AG09309 (cell line): Measurements from ENCODE around the gene RAD51.

Source experiments
- DNase-seq: peaks from one replicate; pipeline ENCODE4 v3.0.0-alpha.2; 2010; ENCODE audit warnings: low read depth
- H3K4me3 ChIP-seq: 2 replicates; pipeline ENCODE4 v1.5.1; 2011; ENCODE audit warnings: mild to moderate bottlenecking, low read depth, low read length, moderate library complexity; ENCODE audit not compliant: control insufficient read depth
- TF ChIP-seq, protein P1 (sequence below): IDR thresholded peaks from 2 replicates; pipeline ENCODE4 v1.5.1; 2011; ENCODE audit warnings: mild to moderate bottlenecking, low read depth, low read length, inconsistent platforms; ENCODE audit not compliant: insufficient read depth, control insufficient read depth; ENCODE audit errors: missing control alignments

Gene RAD51

DNA sequence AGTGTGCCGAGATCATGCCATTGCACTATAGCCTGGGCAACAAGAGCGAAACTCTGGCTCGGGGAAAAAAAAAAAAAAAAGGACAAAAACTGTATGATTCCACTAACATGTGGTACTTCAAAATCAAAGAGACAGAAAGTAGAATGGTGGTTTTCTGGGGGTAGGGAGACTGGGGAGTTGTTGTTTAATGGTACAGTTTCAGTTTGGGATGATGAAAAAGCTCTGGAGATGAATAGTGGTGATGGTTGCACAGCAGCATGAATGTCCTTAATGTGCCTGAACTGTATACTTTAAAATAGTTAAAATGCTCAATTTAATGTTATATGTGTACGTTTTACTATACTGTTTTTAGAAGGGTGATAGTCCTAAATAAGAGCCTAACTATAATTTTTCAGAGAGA, 27.4 kb downstream of the RAD51 start:
- TF ChIP-seq, protein P1, sequence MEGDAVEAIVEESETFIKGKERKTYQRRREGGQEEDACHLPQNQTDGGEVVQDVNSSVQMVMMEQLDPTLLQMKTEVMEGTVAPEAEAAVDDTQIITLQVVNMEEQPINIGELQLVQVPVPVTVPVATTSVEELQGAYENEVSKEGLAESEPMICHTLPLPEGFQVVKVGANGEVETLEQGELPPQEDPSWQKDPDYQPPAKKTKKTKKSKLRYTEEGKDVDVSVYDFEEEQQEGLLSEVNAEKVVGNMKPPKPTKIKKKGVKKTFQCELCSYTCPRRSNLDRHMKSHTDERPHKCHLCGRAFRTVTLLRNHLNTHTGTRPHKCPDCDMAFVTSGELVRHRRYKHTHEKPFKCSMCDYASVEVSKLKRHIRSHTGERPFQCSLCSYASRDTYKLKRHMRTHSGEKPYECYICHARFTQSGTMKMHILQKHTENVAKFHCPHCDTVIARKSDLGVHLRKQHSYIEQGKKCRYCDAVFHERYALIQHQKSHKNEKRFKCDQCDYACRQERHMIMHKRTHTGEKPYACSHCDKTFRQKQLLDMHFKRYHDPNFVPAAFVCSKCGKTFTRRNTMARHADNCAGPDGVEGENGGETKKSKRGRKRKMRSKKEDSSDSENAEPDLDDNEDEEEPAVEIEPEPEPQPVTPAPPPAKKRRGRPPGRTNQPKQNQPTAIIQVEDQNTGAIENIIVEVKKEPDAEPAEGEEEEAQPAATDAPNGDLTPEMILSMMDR = no peak
- H3K4me3 ChIP-seq = no peak overlapping the region
- DNase-seq = no peak

- no peak overlapping the region for H3K4me3 ChIP-seq
- no peak for DNase-seq
- TF ChIP-seq, protein P1 = no peak
These were observed 28.0 kb downstream of the RAD51 start for GRCh38 chr15:40722934-40723333.

- no peak overlapping the region for H3K4me3 ChIP-seq
- TF ChIP-seq, protein P1 = no peak
- DNase-seq = no peak
These were observed 28.9 kb downstream of the RAD51 start for GRCh38 chr15:40723919-40724318.

DNA sequence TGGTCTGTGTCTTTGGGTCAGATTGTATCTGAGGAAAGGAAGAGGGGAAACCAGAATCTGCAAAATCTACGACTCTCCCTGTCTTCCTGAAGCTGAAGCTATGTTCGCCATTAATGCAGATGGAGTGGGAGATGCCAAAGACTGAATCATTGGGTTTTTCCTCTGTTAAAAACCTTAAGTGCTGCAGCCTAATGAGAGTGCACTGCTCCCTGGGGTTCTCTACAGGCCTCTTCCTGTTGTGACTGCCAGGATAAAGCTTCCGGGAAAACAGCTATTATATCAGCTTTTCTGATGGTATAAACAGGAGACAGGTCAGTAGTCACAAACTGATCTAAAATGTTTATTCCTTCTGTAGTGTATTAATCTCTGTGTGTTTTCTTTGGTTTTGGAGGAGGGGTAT, 36.1 kb downstream of the RAD51 start:
- TF ChIP-seq, protein P1 = no peak
- no peak for DNase-seq
- no peak overlapping the region for H3K4me3 ChIP-seq

GRCh38 chr15:40736575-40736974, 41.6 kb downstream of the RAD51 start:
- TF ChIP-seq, protein P1 = no peak
- no peak overlapping the region for H3K4me3 ChIP-seq
- DNase-seq = no peak

GRCh38 chr15:40737048-40737447, 42.1 kb downstream of the RAD51 start:
- DNase-seq = no peak
- TF ChIP-seq, protein P1 = no peak
- no peak overlapping the region for H3K4me3 ChIP-seq

DNA sequence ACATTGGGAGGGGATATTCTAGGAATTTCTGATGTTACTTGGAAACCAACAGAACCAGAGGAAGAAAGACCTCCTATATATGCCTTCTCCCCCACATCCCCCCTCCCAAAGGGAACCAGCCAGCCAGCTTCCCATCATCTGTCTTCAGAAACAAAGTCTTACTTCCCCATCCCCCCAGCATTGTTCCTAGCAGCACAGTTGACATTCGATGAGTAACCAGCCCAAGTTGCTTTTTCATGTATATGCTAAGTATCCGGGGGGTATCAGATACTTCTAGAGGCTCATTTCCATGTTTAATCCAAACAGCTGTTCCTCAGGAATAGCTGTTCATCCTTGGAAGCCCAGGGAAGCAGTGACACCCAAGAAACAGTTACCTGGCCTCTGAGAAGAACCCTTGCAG, 44.1 kb downstream of the RAD51 start:
- no peak overlapping the region for H3K4me3 ChIP-seq
- DNase-seq = no peak
- TF ChIP-seq, protein P1 = no peak
